HT-29 (cell line): ENCODE measurements around the gene ILRUN. TPM values are rescaled to one million over a fixed set of nuclear protein-coding genes. Genes with fewer than 3 reads are reported as not detected.
"Not testable (repeated sequence)": the region's sequence is repeated elsewhere in the genome, so short reads cannot be mapped to it uniquely, and the experiment has no call there.

ENCODE experiments used
- DNase-seq: peaks from one replicate; pipeline ENCODE4 v3.0.0-alpha.2; 2015; ENCODE audit warnings: low spot score
- small RNA-seq: library from RNA; depleted of rRNA; stranded (forward); fragments of <200 nt; gene quantifications from one replicate; pipeline ENCODE3, GENCODE V24; 2014
- total RNA-seq: library from RNA; depleted of rRNA; stranded (reverse); fragments of >200 nt; shearing (Covaris generic); gene quantifications from 2 replicates; pipeline ENCODE4 v1.2.3, GENCODE V29; 2014; rRNA removed

ILRUN gene
- total RNA-seq, 1 experiment from 2014 or later, result 50.7 TPM

- DNase-seq, result no peak
Observed at GRCh38 chr6:34665019-34665418, 31.5 kb downstream of the ILRUN start.

GRCh38 chr6:34664256-34664971 lies 32.2 kb downstream of the ILRUN start:
- no peak for DNase-seq

GRCh38 chr6:34663831-34664255 lies 32.7 kb downstream of the ILRUN start:
- no peak for DNase-seq

- no peak for DNase-seq
Observed at GRCh38 chr6:34663371-34663770, 33.2 kb downstream of the ILRUN start.

- DNase-seq, result no peak
Observed at GRCh38 chr6:34661357-34661756, 35.2 kb downstream of the ILRUN start.

GRCh38 chr6:34658605-34659265 lies 37.8 kb downstream of the ILRUN start:
- no peak for DNase-seq

GRCh38 chr6:34657979-34658480 lies 38.5 kb downstream of the ILRUN start:
- not testable (repeated sequence) for DNase-seq

GRCh38 chr6:34657307-34657978 lies 39.1 kb downstream of the ILRUN start:
- peak; percentile 92 for DNase-seq

- DNase-seq, result no peak
Observed at GRCh38 chr6:34657037-34657306, 39.6 kb downstream of the ILRUN start.

GRCh38 chr6:34656378-34657036 lies 40.1 kb downstream of the ILRUN start:
- peak; percentile 68 for DNase-seq

GRCh38 chr6:34655876-34656377 lies 40.6 kb downstream of the ILRUN start:
- DNase-seq, result not testable (repeated sequence)

- no peak for DNase-seq
Observed at GRCh38 chr6:34654061-34654710, 42.4 kb downstream of the ILRUN start.

GRCh38 chr6:34652263-34652662 lies 44.3 kb downstream of the ILRUN start:
- DNase-seq, result no peak

GRCh38 chr6:34650823-34651222 lies 45.7 kb downstream of the ILRUN start:
- DNase-seq, result no peak

- not testable (repeated sequence) for DNase-seq
Observed at GRCh38 chr6:34650232-34650631, 46.3 kb downstream of the ILRUN start.

GRCh38 chr6:34648806-34649205 lies 47.8 kb downstream of the ILRUN start:
- DNase-seq, result no peak

Small RNA genes within 50 kb of the gene (small RNA-seq; reads per million reads assigned to genes)
- gene RN7SL200P, result not detected

Other genes starting within 250 kb of the ILRUN start
- gene PACSIN1, start 230.7 kb downstream of the ILRUN start, total RNA-seq, result 0.03 and 0.08 TPM in 2 replicates
- gene SPDEF, start 140.4 kb downstream of the ILRUN start, total RNA-seq, result 55.1 and 59.6 TPM in 2 replicates
- gene SNRPC, start 60.7 kb upstream of the ILRUN start, total RNA-seq, result 187 and 197 TPM in 2 replicates
- 9.3 and 9.4 TPM in 2 replicates for gene BLTP3A, start 95.3 kb upstream of the ILRUN start, total RNA-seq
- 17.6 and 22.2 TPM in 2 replicates for gene TAF11, start 191.3 kb upstream of the ILRUN start, total RNA-seq
- gene ANKS1A, start 192.5 kb upstream of the ILRUN start, total RNA-seq, result 23.4 and 25.2 TPM in 2 replicates